Fibroblast of the aortic adventitia (primary cell): ENCODE results near the gene COCH. TPM values are rescaled to one million over a fixed set of nuclear protein-coding genes. Genes with fewer than 3 reads are reported as not detected.
A peak's percentile ranks its signal among the peaks of the same experiment; 100 is the strongest.

Experiments used
- DNase-seq: peaks from one replicate; pipeline ENCODE4 v3.0.0-alpha.2; 2010; ENCODE audit warnings: low read depth
- H3K4me3 ChIP-seq: 2 replicates; pipeline ENCODE4 v1.5.1; 2011; ENCODE audit warnings: low read depth, mild to moderate bottlenecking, control low read depth, low read length, moderate library complexity
- total RNA-seq: library from RNA; depleted of rRNA; stranded (reverse); fragments of >200 nt; gene quantifications from 2 replicates; pipeline ENCODE4 v1.2.3, GENCODE V29; 2012; ENCODE audit warnings: low replicate concordance
- TF ChIP-seq, protein P1 (sequence below): IDR thresholded peaks from 2 replicates; pipeline ENCODE4 v1.5.1; 2011; ENCODE audit warnings: mild to moderate bottlenecking, low read length, control low read depth, inconsistent platforms; ENCODE audit not compliant: insufficient read depth

Gene COCH
- total RNA-seq, 1 donor = 0.36 TPM

DNA sequence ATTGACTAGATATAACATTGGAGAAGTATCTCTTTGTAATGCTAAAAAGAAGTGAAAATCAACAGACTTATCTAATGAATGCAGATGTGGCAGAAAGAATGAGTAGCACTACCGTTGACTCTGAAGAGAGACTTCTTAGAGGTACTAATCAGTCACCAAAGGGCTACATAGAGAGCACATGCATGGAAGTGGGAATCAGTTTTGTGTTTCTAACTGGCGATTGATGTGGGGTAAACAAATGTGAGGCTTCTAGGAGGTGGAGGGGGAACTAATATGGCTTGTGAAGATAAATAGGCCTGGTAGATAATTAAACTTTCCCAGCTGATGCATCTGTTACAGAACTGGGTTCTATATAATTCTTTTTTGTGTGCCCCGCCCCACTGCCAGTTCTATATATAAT is 10.5 kb downstream of the COCH start:
- TF ChIP-seq, protein P1, sequence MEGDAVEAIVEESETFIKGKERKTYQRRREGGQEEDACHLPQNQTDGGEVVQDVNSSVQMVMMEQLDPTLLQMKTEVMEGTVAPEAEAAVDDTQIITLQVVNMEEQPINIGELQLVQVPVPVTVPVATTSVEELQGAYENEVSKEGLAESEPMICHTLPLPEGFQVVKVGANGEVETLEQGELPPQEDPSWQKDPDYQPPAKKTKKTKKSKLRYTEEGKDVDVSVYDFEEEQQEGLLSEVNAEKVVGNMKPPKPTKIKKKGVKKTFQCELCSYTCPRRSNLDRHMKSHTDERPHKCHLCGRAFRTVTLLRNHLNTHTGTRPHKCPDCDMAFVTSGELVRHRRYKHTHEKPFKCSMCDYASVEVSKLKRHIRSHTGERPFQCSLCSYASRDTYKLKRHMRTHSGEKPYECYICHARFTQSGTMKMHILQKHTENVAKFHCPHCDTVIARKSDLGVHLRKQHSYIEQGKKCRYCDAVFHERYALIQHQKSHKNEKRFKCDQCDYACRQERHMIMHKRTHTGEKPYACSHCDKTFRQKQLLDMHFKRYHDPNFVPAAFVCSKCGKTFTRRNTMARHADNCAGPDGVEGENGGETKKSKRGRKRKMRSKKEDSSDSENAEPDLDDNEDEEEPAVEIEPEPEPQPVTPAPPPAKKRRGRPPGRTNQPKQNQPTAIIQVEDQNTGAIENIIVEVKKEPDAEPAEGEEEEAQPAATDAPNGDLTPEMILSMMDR = no peak
- H3K4me3 ChIP-seq = no peak overlapping the region
- DNase-seq = no peak

DNA sequence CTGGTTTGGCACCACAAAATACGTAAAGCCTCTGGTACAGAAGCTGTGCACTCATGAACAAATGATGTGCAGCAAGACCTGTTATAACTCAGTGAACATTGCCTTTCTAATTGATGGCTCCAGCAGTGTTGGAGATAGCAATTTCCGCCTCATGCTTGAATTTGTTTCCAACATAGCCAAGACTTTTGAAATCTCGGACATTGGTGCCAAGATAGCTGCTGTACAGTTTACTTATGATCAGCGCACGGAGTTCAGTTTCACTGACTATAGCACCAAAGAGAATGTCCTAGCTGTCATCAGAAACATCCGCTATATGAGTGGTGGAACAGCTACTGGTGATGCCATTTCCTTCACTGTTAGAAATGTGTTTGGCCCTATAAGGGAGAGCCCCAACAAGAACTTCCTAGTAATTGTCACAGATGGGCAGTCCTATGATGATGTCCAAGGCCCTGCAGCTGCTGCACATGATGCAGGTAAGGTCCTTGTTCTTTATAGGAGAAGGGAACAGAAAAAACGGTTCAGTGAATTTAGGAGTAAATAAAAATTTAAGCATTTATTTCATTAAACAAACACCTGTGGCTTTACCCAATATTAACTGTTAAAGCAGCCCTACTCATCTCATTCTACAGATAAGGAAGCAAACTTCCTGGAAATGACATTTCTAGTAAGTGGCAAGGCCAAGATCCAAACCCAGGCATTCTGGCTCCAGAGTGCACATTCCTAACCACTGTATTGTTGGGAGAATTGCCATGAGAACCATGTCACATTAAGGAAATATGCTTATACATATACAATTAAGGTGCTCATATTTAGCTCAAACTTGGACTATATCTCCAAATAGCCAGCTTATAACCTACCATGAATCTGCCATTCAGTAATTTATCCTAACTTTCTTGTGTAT is 11.7 kb downstream of the COCH start:
- peak; percentile 74 for DNase-seq
- no peak overlapping the region for H3K4me3 ChIP-seq
- TF ChIP-seq, protein P1 = no peak

DNA sequence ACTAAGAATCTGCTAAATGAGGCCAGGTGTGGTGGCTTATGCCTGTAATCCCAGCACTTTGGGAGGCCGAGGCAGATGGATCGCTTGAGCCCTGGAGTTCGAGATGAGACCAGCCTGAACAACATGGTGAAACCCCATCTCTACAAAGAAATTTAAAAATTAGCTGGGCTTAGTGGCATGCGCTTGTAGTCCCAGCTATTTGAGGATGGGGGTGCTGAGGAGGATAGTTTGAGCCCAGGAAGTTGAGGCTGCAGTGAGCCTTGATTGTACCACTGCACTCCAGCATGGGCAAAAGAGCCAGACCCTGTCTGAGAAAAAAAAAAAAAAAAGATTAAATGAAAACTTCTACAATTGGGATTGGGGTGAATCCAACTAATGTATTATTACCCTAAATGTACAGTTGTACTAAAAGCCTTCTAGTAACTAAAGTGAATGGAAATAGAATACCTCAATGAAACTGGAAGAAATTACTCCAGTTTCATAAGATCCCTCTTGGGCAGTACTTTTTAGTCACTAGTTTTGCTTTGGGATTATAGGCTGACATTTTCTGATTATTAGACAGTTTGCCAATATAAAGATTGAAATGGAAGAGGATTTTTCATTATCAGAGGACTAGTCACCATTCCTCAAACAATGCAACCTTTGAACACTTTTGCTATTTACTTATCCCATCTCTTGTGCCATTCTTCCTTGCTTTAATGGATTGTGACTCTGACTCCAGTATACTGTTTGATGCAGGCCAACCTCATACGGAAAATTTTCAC is 14.3 kb downstream of the COCH start:
- H3K4me3 ChIP-seq = no peak overlapping the region
- no peak for DNase-seq
- TF ChIP-seq, protein P1 = no peak

DNA sequence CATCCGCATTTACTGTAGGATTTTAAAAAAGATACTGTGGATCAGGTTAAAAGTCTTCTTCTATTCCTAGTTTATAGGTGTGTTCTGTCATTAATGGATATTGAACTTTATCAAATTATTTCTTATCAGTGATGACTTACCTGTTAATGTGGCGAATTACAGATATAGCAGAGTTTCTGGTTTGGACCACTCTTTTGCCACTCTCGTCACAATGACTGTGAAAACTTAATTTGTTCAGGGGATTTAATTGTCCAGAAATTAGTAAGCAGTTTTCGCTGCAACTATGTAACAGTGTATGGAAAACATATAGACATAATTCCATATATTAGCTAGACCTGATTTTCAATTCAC is 14.9 kb downstream of the COCH start:
- TF ChIP-seq, protein P1 = no peak
- no peak for DNase-seq
- H3K4me3 ChIP-seq = no peak overlapping the region

DNA sequence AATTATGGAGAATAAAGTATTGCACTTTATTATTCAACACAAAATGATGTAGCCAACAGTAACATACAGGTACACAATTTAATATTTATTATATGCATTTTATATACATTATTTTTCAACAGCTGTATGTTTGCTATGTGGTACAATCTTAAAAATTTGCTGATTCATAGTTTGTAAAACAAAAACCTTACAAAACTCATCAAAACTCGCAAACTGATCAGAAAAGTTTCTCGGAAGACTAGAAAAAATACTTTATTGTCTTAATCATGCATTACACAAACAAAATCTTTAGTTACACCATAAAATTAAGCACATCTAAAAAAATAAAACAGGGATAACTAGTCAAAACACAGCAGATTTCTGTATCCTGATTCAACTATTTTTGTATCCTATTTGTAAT is 19.5 kb downstream of the COCH start:
- TF ChIP-seq, protein P1 = no peak
- no peak for DNase-seq
- H3K4me3 ChIP-seq = no peak overlapping the region

DNA sequence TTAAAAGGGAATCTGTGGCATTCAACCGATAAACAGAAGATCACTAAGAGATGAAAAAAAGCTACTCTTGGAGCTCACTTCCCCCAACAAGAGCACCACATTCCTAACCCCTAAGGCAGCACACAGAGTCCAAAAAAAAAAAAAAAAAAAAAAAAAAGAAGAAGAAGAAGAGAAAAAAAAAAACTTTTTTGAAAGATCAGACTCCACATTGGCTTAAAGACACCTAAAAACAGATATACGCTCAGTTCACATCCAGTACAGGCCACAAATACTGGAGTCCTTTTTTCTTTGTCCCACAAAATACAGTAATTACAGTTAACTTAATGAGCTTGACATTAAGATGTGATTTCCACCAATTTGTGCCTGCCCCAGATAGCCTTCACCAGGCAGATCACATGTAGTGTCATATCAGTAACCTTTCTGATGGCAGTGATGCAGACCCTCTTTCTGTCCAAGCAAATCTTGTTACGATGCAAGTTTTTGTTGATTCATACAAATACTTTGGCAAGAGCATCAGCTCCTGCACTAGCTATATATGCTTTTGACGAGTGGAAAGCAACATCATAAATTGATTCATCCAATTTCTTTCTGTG is 20.7 kb downstream of the COCH start:
- TF ChIP-seq, protein P1 = no peak
- DNase-seq = no peak
- no peak overlapping the region for H3K4me3 ChIP-seq
